SK-N-SH treated with all-trans-retinoic acid at 6 μM for 48 hours (cell line): Measurements from ENCODE around the gene CHM.

Source experiments
- ESRRG ChIP-seq: fragments of 250-450 bp; sonication (Bioruptor Pico); IDR thresholded peaks from 2 replicates; pipeline ENCODE4 v1.6.1; 2021; ENCODE audit warnings: mild to moderate bottlenecking
- GLIS3 ChIP-seq: fragments of 250-450 bp; sonication (Bioruptor Pico); IDR thresholded peaks from 2 replicates; pipeline ENCODE4 v1.5.0; 2020; ENCODE audit warnings: mild to moderate bottlenecking, moderate library complexity
- ISL1 ChIP-seq: fragments of 250-450 bp; sonication (Bioruptor Pico); IDR thresholded peaks from 2 replicates; pipeline ENCODE4 v2.1.2; 2022; ENCODE audit warnings: mild to moderate bottlenecking, moderate library complexity
- OSR1 ChIP-seq: fragments of 250-450 bp; sonication (Bioruptor Pico); IDR thresholded peaks from 2 replicates; pipeline ENCODE4 v1.8.0; 2022; ENCODE audit warnings: moderate library complexity, mild to moderate bottlenecking, inconsistent platforms
- RARB ChIP-seq: fragments of 250-450 bp; sonication (Bioruptor Pico); IDR thresholded peaks from 2 replicates; pipeline ENCODE4 v1.8.0; 2021; ENCODE audit warnings: mild to moderate bottlenecking, moderate library complexity
- SNAI2 ChIP-seq: fragments of 250-450 bp; sonication (Bioruptor Pico); IDR thresholded peaks from 2 replicates; pipeline ENCODE4 v1.5.0; 2020; ENCODE audit warnings: mild to moderate bottlenecking, moderate library complexity
- TCF4 ChIP-seq: fragments of 250-450 bp; sonication (Bioruptor Pico); IDR thresholded peaks from 2 replicates; pipeline ENCODE4 v1.8.0; 2021; ENCODE audit warnings: mild to moderate bottlenecking, moderate library complexity, borderline replicate concordance
- ZFP3 ChIP-seq: fragments of 250-450 bp; sonication (Bioruptor Pico); IDR thresholded peaks from 2 replicates; pipeline ENCODE4 v1.5.0; 2020; ENCODE audit warnings: mild to moderate bottlenecking, moderate library complexity
- ZNF565 ChIP-seq: fragments of 450-650 bp; formaldehyde crosslinking; conservative IDR thresholded peaks from 2 replicates; pipeline ENCODE4 v1.5.0; 2020; ENCODE audit warnings: low read depth, mild to moderate bottlenecking, moderate library complexity
- TF ChIP-seq, protein P1 (sequence below): fragments of 250-450 bp; sonication (Bioruptor Pico); IDR thresholded peaks from 2 replicates; pipeline ENCODE4 v1.5.0; 2020; ENCODE audit warnings: mild to moderate bottlenecking, moderate library complexity
- TF ChIP-seq, protein P2 (sequence below): fragments of 250-450 bp; sonication (Bioruptor Pico); IDR thresholded peaks from 2 replicates; pipeline ENCODE4 v1.5.1; 2020; ENCODE audit warnings: low read depth, mild to moderate bottlenecking, moderate library complexity
- TF ChIP-seq, protein P3 (sequence below): fragments of 250-450 bp; sonication (Bioruptor Pico); IDR thresholded peaks from 2 replicates; pipeline ENCODE4 v1.5.1; 2021; ENCODE audit warnings: mild to moderate bottlenecking, moderate library complexity

DNA sequence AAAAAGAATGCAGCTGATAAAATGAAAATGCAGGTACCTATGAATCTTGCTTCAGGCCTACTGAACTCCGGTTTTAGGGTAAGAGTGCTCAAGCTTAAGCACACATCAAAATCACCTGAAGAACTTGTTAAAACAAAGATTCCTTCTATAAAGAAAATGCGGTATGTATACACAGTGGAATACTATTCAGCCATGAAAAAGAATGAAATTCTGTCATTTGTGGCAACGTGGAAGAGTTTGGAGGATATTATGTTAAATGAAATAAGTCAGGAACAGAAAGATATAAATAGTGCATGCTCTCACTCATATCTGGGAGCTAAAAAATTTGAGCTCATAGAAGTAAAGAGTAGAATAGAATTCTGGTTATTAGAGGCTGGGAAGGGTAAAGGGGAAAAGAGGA is 14.0 kb upstream of the CHM start:
- TF ChIP-seq, protein P1, sequence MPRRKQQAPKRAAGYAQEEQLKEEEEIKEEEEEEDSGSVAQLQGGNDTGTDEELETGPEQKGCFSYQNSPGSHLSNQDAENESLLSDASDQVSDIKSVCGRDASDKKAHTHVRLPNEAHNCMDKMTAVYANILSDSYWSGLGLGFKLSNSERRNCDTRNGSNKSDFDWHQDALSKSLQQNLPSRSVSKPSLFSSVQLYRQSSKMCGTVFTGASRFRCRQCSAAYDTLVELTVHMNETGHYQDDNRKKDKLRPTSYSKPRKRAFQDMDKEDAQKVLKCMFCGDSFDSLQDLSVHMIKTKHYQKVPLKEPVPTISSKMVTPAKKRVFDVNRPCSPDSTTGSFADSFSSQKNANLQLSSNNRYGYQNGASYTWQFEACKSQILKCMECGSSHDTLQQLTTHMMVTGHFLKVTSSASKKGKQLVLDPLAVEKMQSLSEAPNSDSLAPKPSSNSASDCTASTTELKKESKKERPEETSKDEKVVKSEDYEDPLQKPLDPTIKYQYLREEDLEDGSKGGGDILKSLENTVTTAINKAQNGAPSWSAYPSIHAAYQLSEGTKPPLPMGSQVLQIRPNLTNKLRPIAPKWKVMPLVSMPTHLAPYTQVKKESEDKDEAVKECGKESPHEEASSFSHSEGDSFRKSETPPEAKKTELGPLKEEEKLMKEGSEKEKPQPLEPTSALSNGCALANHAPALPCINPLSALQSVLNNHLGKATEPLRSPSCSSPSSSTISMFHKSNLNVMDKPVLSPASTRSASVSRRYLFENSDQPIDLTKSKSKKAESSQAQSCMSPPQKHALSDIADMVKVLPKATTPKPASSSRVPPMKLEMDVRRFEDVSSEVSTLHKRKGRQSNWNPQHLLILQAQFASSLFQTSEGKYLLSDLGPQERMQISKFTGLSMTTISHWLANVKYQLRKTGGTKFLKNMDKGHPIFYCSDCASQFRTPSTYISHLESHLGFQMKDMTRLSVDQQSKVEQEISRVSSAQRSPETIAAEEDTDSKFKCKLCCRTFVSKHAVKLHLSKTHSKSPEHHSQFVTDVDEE (CRISPR knock-in tag): no peak
- TF ChIP-seq TCF4 (no peak), ESRRG (CRISPR knock-in tag) (no peak), ISL1 (no peak), OSR1 (CRISPR knock-in tag) (no peak), SNAI2 (CRISPR knock-in tag) (no peak), ZFP3 (CRISPR knock-in tag) (no peak), ZNF565 (CRISPR knock-in tag) (no peak), RARB (CRISPR knock-in tag) (no peak), GLIS3 (no peak)
- TF ChIP-seq, protein P2, sequence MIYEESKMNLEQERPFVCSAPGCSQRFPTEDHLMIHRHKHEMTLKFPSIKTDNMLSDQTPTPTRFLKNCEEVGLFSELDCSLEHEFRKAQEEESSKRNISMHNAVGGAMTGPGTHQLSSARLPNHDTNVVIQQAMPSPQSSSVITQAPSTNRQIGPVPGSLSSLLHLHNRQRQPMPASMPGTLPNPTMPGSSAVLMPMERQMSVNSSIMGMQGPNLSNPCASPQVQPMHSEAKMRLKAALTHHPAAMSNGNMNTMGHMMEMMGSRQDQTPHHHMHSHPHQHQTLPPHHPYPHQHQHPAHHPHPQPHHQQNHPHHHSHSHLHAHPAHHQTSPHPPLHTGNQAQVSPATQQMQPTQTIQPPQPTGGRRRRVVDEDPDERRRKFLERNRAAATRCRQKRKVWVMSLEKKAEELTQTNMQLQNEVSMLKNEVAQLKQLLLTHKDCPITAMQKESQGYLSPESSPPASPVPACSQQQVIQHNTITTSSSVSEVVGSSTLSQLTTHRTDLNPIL: no peak
- TF ChIP-seq, protein P3, sequence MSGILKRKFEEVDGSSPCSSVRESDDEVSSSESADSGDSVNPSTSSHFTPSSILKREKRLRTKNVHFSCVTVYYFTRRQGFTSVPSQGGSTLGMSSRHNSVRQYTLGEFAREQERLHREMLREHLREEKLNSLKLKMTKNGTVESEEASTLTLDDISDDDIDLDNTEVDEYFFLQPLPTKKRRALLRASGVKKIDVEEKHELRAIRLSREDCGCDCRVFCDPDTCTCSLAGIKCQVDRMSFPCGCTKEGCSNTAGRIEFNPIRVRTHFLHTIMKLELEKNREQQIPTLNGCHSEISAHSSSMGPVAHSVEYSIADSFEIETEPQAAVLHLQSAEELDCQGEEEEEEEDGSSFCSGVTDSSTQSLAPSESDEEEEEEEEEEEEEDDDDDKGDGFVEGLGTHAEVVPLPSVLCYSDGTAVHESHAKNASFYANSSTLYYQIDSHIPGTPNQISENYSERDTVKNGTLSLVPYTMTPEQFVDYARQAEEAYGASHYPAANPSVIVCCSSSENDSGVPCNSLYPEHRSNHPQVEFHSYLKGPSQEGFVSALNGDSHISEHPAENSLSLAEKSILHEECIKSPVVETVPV (CRISPR knock-in tag): no peak
